Measurements from ENCODE around the gene CDT1.
"Not testable (repeated sequence)": the region's sequence is repeated elsewhere in the genome, so short reads cannot be mapped to it uniquely, and the experiment has no call there.

Gene CDT1

DNA sequence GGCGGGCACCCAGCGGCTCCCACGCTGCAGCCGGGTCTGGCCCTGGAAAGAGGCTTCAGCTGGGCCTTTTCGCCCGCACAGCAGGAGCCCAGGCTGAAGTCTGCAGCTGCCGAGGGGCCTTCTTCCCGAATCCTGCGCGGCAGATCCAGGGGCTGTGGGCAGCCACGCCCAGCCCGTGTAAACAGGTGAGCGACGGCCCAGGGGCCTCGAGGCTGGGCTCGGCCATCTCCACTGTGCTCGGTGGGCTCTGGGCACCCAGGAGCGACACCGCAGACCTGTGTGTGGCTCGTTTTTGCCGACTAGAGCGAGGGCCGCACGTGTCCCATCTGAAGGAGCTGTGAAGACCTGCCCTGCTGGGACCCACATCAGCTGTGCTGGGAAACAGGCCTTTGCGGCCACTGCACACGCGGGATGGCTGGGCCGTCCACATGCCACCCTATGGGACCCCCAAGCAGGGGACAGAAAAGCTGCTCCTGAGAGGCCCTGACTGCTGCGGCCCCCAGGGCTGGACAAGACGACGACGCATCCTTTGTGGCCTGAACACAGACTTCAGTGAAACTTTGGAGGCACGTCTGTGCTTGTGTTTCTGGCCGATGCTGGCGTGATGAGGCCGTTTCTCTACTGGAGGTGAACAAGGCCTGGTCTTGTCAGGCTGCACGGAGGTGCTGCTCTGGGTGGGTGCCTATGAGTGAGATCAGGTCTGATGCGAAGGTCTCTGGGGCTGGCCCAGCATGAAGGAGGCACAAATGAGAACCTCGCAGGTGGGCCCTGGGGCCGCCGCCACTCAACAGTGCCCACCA, 13.3 kb downstream of the CDT1 start:
- DNase-seq (ENCODE audit: low spot score): no peak

DNA sequence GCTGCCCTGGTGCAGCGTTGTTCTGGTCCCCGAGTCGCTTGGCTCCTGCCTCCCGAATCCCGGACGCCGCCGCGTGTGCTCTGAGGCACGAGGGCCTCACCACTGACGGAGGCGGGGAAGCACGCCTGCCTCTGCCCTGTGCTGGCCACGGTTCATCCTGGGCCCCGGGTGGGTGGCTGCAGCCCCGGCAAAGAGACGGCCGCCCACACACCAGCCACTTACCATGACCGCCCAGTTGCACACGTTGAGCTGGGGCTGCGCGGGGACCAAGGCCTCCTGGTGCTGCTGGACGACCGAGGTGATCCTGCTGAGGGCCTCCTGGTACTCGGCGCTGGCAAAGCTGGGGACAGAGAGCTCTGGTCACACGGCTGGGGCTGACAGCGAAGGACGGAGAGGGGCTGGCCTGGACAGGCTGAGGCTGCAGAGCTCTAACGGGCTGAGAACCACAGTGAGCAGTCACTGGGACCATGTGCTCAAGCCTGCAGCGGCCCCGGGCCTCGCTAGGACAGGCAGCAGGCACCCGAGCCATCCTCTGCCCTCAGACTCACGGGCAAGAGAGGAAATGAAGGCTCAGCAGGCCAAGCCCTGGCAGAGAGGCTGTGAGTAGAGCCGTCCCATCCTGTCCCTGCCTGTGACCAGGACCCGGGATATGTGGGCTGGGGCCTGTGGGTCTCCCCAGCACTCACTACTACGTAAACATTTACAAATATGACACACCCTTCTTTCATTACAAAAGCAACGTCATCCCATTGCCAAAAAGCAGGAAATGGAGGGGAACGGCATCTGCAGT, 14.4 kb downstream of the CDT1 start:
- DNase-seq (ENCODE audit: low spot score): no peak

DNA sequence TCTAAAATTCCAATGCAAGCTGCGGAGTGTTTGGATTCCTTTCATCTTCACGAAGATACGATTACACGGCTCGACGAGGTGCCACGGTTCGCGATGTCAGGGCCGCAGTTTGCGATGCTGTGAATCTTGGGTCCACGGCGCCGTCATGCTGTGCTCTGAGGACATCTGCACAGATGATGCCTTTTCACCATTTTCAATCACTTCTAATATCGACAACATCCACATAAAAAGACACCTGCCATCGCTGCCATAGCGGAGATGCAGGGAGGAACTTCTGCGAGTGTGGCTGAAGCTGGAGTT, 14.9 kb downstream of the CDT1 start:
- DNase-seq (ENCODE audit: low spot score): no peak

GRCh38 chr16:88819126-88819525, 15.5 kb downstream of the CDT1 start:
- no peak for DNase-seq (ENCODE audit: low spot score)

DNA sequence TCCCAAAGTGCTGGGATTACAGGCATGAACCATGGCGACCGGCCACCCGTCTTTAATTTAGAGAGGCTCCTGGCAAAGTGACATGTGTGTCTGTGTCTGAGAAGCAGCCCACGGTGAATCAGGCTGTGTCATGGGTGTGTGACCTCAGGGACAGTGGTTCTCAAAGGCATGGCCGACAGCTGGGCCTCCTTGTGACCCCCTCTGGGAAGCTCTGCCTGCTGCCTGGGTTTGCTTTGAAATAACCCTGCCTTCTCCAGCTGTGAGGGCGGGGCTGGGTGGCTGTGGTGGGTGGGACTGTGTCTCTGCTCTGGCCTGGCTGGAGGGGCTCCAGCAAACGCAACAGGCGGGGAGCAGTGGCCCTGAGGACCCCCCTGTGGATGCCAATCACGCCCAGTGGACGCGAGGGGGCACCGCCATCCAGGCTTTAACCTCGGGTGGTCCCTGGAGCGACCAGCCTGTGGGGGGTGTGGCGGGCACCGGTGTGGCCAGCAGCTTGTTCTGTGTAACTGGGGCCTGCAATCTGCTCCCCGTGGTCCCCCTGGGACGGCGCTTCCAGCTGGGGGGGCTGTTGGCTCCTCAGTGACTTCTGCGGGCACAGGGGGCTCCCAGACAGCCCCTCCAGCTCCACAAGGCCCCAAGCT, 16.9 kb downstream of the CDT1 start:
- DNase-seq (ENCODE audit: low spot score): no peak

GRCh38 chr16:88821168-88821850, 17.7 kb downstream of the CDT1 start:
- DNase-seq (ENCODE audit: low spot score): no peak

GRCh38 chr16:88822281-88823040, 18.9 kb downstream of the CDT1 start:
- no peak for DNase-seq (ENCODE audit: low spot score)

- DNase-seq (ENCODE audit: low spot score): not testable (repeated sequence)
Measured at GRCh38 chr16:88823646-88824045, 20.1 kb downstream of the CDT1 start.

GRCh38 chr16:88824256-88825077, 20.9 kb downstream of the CDT1 start:
- DNase-seq (ENCODE audit: low spot score): no peak

- no peak for DNase-seq (ENCODE audit: low spot score)
Measured at GRCh38 chr16:88825146-88825545, 21.6 kb downstream of the CDT1 start.

- no peak for DNase-seq (ENCODE audit: low spot score)
Measured at GRCh38 chr16:88826070-88826840, 22.7 kb downstream of the CDT1 start.

- no peak for DNase-seq (ENCODE audit: low spot score)
Measured at GRCh38 chr16:88827727-88828126, 24.1 kb downstream of the CDT1 start.

DNA sequence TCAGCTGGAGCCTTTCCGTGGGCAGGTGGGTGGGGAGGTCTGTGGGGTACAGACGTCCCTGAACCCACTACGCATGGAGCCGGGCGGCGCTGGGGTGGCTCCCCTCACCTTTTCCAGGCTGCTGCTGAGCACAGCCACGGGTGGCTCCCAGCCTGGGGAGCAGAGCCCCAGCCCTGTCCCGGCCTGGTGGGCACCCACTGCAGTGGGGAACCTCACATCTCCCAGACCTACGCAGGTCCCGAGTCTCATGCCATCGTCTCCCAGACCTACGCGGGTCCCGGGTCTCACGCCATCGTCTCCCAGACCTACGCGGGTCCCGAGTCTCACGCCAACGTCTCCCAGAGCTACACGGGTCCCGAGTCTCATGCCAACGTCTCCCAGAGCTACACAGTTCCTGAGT, 25.1 kb downstream of the CDT1 start:
- no peak for DNase-seq (ENCODE audit: low spot score)

DNA sequence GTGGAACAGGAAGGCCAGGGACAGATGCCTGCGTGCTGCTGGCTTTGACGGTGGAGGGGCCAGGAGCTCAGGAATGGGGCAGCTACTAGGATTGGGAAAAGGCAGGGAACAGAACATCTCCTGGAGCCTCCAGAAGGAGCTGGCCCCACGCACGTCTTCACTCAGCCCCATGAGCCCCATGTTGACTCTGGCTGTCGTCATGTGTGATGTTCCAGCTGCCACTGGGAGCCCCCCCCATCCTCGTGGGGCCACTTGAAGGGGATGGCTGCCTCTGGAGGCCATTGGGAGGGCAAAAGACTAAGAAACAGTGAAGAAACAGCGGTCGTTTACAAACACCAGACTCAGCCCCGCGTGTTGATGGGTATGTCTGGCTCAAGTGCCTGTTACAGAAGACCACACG, 26.7 kb downstream of the CDT1 start:
- DNase-seq (ENCODE audit: low spot score): no peak

GRCh38 chr16:88830783-88831182, 27.2 kb downstream of the CDT1 start:
- DNase-seq (ENCODE audit: low spot score): no peak

- DNase-seq (ENCODE audit: low spot score): no peak
Measured at GRCh38 chr16:88831838-88832237, 28.2 kb downstream of the CDT1 start.

- DNase-seq (ENCODE audit: low spot score): no peak
Measured at GRCh38 chr16:88833086-88833485, 29.5 kb downstream of the CDT1 start.

- no peak for DNase-seq (ENCODE audit: low spot score)
Measured at GRCh38 chr16:88834670-88835069, 31.1 kb downstream of the CDT1 start.

GRCh38 chr16:88835383-88835782, 31.8 kb downstream of the CDT1 start:
- DNase-seq (ENCODE audit: low spot score): no peak

- no peak for DNase-seq (ENCODE audit: low spot score)
Measured at GRCh38 chr16:88835818-88836217, 32.2 kb downstream of the CDT1 start.

All from hematopoietic multipotent progenitor cell treated with erythropoietin and hydrocortisone succinate and interleukin-3 and kit ligand, for 17 days (in vitro differentiated cells).